ENCODE data around the gene UNC50. TPM values are rescaled to one million over a fixed set of nuclear protein-coding genes. Genes with fewer than 3 reads are reported as not detected.
"Not testable (repeated sequence)": the region's sequence is repeated elsewhere in the genome, so short reads cannot be mapped to it uniquely, and the experiment has no call there.

UNC50 gene
- total RNA-seq, 1 donor, result 36.2 TPM

- H3K79me2 ChIP-seq (ENCODE audit: insufficient read depth, low read length), result no peaks in the 10 kb centered on the region
- no peaks in the 10 kb centered on the region for H4K20me1 ChIP-seq (ENCODE audit: insufficient read depth, low read length)
- H3K4me1 ChIP-seq (ENCODE audit: insufficient read depth, low read length), result no peaks in the 10 kb centered on the region
- no peak overlapping the region for H2AFZ ChIP-seq (ENCODE audit: low read length)
- no peaks in the 10 kb centered on the region for H3K36me3 ChIP-seq (ENCODE audit: insufficient read depth, low read length)
- no peak overlapping the region for H3K4me3 ChIP-seq (ENCODE audit: insufficient read depth, low read length)
- H3K4me2 ChIP-seq (ENCODE audit: insufficient read depth, low read length), result no peak overlapping the region
- no peaks in the 10 kb centered on the region for H3K27me3 ChIP-seq (ENCODE audit: insufficient read depth, low read length)
- TF ChIP-seq, protein P1, sequence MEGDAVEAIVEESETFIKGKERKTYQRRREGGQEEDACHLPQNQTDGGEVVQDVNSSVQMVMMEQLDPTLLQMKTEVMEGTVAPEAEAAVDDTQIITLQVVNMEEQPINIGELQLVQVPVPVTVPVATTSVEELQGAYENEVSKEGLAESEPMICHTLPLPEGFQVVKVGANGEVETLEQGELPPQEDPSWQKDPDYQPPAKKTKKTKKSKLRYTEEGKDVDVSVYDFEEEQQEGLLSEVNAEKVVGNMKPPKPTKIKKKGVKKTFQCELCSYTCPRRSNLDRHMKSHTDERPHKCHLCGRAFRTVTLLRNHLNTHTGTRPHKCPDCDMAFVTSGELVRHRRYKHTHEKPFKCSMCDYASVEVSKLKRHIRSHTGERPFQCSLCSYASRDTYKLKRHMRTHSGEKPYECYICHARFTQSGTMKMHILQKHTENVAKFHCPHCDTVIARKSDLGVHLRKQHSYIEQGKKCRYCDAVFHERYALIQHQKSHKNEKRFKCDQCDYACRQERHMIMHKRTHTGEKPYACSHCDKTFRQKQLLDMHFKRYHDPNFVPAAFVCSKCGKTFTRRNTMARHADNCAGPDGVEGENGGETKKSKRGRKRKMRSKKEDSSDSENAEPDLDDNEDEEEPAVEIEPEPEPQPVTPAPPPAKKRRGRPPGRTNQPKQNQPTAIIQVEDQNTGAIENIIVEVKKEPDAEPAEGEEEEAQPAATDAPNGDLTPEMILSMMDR (IDR thresholded peaks at IDR 0.05; ENCODE audit: extremely low read depth, low read depth, low read length), result no peak
- H3K27ac ChIP-seq (ENCODE audit: low read depth, low read length), result no peak overlapping the region
- H3K9me3 ChIP-seq (ENCODE audit: low read depth, low read length), result no peaks in the 10 kb centered on the region
- DNase-seq (ENCODE audit: insufficient read length, low spot score, missing footprints), result no peak
These were observed 15.8 kb upstream of the UNC50 start for GRCh38 chr2:98592565-98592964.

- not testable (repeated sequence) for H3K36me3 ChIP-seq (ENCODE audit: insufficient read depth, low read length)
These were observed 13.7 kb upstream of the UNC50 start for GRCh38 chr2:98594665-98595064.

GRCh38 chr2:98598781-98599428 lies 9.5 kb upstream of the UNC50 start:
- Histone ChIP-seq H3K27ac (ENCODE audit: low read depth, low read length) (peak overlapping the region; percentile 33), H3K4me2 (ENCODE audit: insufficient read depth, low read length) (no peak overlapping the region), H3K4me1 (ENCODE audit: insufficient read depth, low read length) (peaks cover 6% of the 10 kb centered on the region), H3K79me2 (ENCODE audit: insufficient read depth, low read length) (peaks cover 4% of the 10 kb centered on the region), H4K20me1 (ENCODE audit: insufficient read depth, low read length) (peaks cover 2% of the 10 kb centered on the region), H3K9me3 (ENCODE audit: low read depth, low read length) (no peaks in the 10 kb centered on the region), H2AFZ (ENCODE audit: low read length) (no peak overlapping the region), H3K27me3 (ENCODE audit: insufficient read depth, low read length) (no peaks in the 10 kb centered on the region), H3K4me3 (ENCODE audit: insufficient read depth, low read length) (no peak overlapping the region), H3K36me3 (ENCODE audit: insufficient read depth, low read length) (peaks cover 17% of the 10 kb centered on the region)
- TF ChIP-seq, protein P1 (IDR thresholded peaks at IDR 0.05; ENCODE audit: extremely low read depth, low read depth, low read length), result no peak
- no peak for DNase-seq (ENCODE audit: insufficient read length, low spot score, missing footprints)

More at GRCh38 chr2:98594665-98595064, 13.7 kb upstream of the UNC50 start:
- not testable (repeated sequence) for H3K79me2 ChIP-seq (ENCODE audit: insufficient read depth, low read length); H3K4me3 ChIP-seq (ENCODE audit: insufficient read depth, low read length); DNase-seq (ENCODE audit: insufficient read length, low spot score, missing footprints); H3K27me3 ChIP-seq (ENCODE audit: insufficient read depth, low read length); H3K4me1 ChIP-seq (ENCODE audit: insufficient read depth, low read length); H4K20me1 ChIP-seq (ENCODE audit: insufficient read depth, low read length); H3K9me3 ChIP-seq (ENCODE audit: low read depth, low read length); H3K27ac ChIP-seq (ENCODE audit: low read depth, low read length); H3K4me2 ChIP-seq (ENCODE audit: insufficient read depth, low read length); H2AFZ ChIP-seq (ENCODE audit: low read length)

DNA sequence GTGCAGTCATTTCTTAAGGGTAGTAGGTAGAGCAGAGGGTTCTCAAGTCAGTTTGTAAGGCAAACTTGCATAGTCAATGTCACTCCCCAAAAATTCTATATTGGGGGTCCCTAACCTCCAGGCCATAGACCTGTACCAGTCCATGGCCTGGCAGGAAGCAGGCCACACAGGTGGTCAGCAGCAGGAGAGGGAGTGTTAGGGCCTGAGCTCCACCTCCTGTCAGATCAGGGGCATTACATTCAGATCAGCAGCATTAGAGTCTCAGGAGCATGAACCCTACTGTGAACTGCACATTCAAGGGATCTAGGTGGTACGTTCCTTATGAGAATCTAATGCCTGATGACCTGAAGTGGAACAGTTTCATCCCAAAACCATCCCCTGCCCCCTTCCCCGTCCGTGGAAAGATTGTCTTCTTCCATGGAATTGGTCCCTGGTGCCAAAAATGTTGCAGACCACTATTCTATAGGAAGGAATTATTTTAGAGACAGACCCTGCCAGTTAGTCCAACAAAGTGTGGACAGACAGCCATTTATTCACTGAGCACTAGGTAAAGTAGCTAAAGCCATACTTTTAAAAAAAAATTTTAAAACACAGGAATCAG lies 6.8 kb upstream of the UNC50 start:
- Histone ChIP-seq H2AFZ (ENCODE audit: low read length) (no peak overlapping the region), H3K9me3 (ENCODE audit: low read depth, low read length) (no peaks in the 10 kb centered on the region), H3K36me3 (ENCODE audit: insufficient read depth, low read length) (peaks cover 20% of the 10 kb centered on the region), H3K4me2 (ENCODE audit: insufficient read depth, low read length) (no peak overlapping the region), H3K4me1 (ENCODE audit: insufficient read depth, low read length) (peaks cover 6% of the 10 kb centered on the region), H3K27ac (ENCODE audit: low read depth, low read length) (no peak overlapping the region), H3K27me3 (ENCODE audit: insufficient read depth, low read length) (no peaks in the 10 kb centered on the region), H3K4me3 (ENCODE audit: insufficient read depth, low read length) (no peak overlapping the region), H3K79me2 (ENCODE audit: insufficient read depth, low read length) (peaks cover 26% of the 10 kb centered on the region), H4K20me1 (ENCODE audit: insufficient read depth, low read length) (peaks cover 6% of the 10 kb centered on the region)
- peak; percentile 57 for DNase-seq (ENCODE audit: insufficient read length, low spot score, missing footprints)
- TF ChIP-seq, protein P1 (IDR thresholded peaks at IDR 0.05; ENCODE audit: extremely low read depth, low read depth, low read length), result peak; percentile 64
